SK-N-SH (cell line): ENCODE results near the gene CCDC167.

Experiments
- CTCF ChIP-seq: fragments of 200-600 bp; sonication (generic); IDR thresholded peaks from 2 replicates; pipeline ENCODE4 v1.6.1; 2017; ENCODE audit warnings: antibody characterized with exemption, mild to moderate bottlenecking, moderate library complexity
- EP300 ChIP-seq, 2 experiments: IDR thresholded peaks; 2 replicates each; pipeline versions ENCODE4 v1.4.0 to v1.6.1; 2012; ENCODE audit warnings: borderline replicate concordance in 1 of 2, low read depth in 1 of 2, low read length in 1 of 2
- GATA2 ChIP-seq: sonication (generic); formaldehyde crosslinking; IDR thresholded peaks from 2 replicates; pipeline ENCODE4 v1.5.0; 2020; ENCODE audit warnings: mild to moderate bottlenecking, missing genetic modification reagents
- REST ChIP-seq: IDR thresholded peaks from 2 replicates; pipeline ENCODE4 v1.6.1; 2012; ENCODE audit warnings: mild to moderate bottlenecking, low read depth, low read length, moderate library complexity
- TF ChIP-seq, protein P1 (sequence below): fragments of 150-350 bp; IDR thresholded peaks from 2 replicates; pipeline ENCODE4 v1.6.1; 2017; ENCODE audit warnings: antibody characterized with exemption, low read length, low read depth, borderline replicate concordance

DNA sequence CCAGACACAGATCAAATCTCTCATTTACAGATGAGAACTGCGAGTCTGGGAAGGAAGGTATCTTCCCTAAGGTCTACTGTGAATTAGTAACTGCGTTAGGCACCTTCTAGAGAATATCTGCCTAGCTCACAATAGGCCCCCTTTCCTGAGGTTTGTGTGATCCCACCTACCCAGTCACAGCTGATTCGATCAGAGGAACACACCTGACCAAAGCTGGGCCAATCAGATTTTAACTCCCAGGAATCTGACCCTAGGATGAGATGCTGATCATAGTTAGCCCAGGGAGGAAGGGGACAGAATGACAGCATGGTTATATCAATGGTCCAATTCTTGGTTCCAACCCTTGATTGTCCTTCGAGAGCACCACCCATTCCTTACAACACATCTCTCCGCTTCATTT, 7.4 kb upstream of the CCDC167 start:
- no peak for TF ChIP-seq CTCF
- no peak for TF ChIP-seq GATA2
- no peak for TF ChIP-seq EP300 (IDR thresholded peaks at IDR 0.05; ENCODE audit: borderline replicate concordance in 1 of 2, low read depth in 1 of 2, low read length in 1 of 2)
- TF ChIP-seq, protein P1, sequence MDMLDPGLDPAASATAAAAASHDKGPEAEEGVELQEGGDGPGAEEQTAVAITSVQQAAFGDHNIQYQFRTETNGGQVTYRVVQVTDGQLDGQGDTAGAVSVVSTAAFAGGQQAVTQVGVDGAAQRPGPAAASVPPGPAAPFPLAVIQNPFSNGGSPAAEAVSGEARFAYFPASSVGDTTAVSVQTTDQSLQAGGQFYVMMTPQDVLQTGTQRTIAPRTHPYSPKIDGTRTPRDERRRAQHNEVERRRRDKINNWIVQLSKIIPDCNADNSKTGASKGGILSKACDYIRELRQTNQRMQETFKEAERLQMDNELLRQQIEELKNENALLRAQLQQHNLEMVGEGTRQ = no peak
- no peak for TF ChIP-seq REST
